Kidney (tissue), 14 donors: ENCODE measurements around the gene NLRP1. TPM values are rescaled to one million over a fixed set of nuclear protein-coding genes. Genes with fewer than 3 reads are reported as not detected.

Source experiments
- DNase-seq, 5 donors: peaks; one replicate each; pipeline ENCODE4 v3.0.0-alpha.2; 2013 to 2020
- FAIRE-seq: peaks from 2 replicates; lab custom pipeline; 2012; peaks lifted over from hg19 to GRCh38; lab: Jason Lieb, UNC
- H3K27ac ChIP-seq, 2 donors: one replicate each; pipeline ENCODE4 v1.7.0; 2013; ENCODE audit warnings: low read depth in 2 of 2, low read length in 2 of 2, inconsistent platforms in 1 of 2
- H3K27me3 ChIP-seq: one replicate; pipeline ENCODE4 v1.7.1; 2013; ENCODE audit warnings: low read length, inconsistent platforms; ENCODE audit not compliant: control insufficient read depth, insufficient read depth
- H3K36me3 ChIP-seq, 3 donors: one replicate each; pipeline versions ENCODE4 v1.7.0 to v1.7.1; 2013; ENCODE audit warnings: low read length in 3 of 3, control low read depth in 1 of 3, inconsistent platforms in 1 of 3; ENCODE audit not compliant: insufficient read depth in 3 of 3, control insufficient read depth in 2 of 3
- H3K4me1 ChIP-seq, 3 donors: one replicate each; pipeline versions ENCODE4 v1.7.0 to v1.7.1; 2013; ENCODE audit warnings: low read length in 3 of 3, inconsistent platforms in 1 of 3, low read depth in 1 of 3; ENCODE audit not compliant: control insufficient read depth in 2 of 3, insufficient read depth in 2 of 3
- H3K4me3 ChIP-seq, 3 donors: one replicate each; pipeline versions ENCODE4 v1.7.0 to v1.8.1; 2013; ENCODE audit warnings: low read length in 3 of 3, control low read depth in 1 of 3, inconsistent platforms in 1 of 3
- H3K9ac ChIP-seq, 3 donors: one replicate each; pipeline versions ENCODE4 v1.7.0 to v1.7.1; 2013; ENCODE audit warnings: low read length in 3 of 3, control low read depth in 1 of 3, inconsistent platforms in 1 of 3
- H3K9me3 ChIP-seq, 3 donors: one replicate each; pipeline versions ENCODE4 v1.7.0 to v1.7.1; 2013; ENCODE audit warnings: low read length in 3 of 3, control low read depth in 1 of 3, inconsistent platforms in 1 of 3; ENCODE audit not compliant: control insufficient read depth in 2 of 3, insufficient read depth in 1 of 3
- intact Hi-C: fragments of 100-400 bp; cut with DNase I; formaldehyde crosslinking; loops from one replicate; pipeline ENCODE4 v1.11.1; 2022
- polyA plus RNA-seq: library from polyadenylated mRNA; stranded (reverse); fragments of 350-450 nt; fragmentation: Illumina TruSeq; extraction: RNeasy Lipid Tissue Mini Kit (QIAGEN cat#74804); gene quantifications from one replicate; pipeline ENCODE4 v1.2.3, GENCODE V29; 2014; ENCODE audit warnings: low read depth, low replicate concordance; ENCODE audit not compliant: insufficient read depth
- total RNA-seq: library from RNA; stranded (reverse); fragmentation: NEBNext Ultra II Directional; extraction: Animal tissue kit (Norgen Biotek cat#: 25700); gene quantifications from one replicate; pipeline ENCODE4 v1.2.1, GENCODE V29; 2021
- TF ChIP-seq, protein P1 (sequence below): IDR thresholded peaks from 3 replicates; pipeline ENCODE4 v1.5.1; 2012; ENCODE audit warnings: mild to moderate bottlenecking, moderate library complexity, borderline replicate concordance; ENCODE audit not compliant: insufficient read depth; ENCODE audit errors: extremely low read depth
- donor health status: control.
- donor health status: control.
- donor health status: control.
- donor health status: control.
- donor health status: control.
- donor health status: DM: yes; HTN: yes; CAD: no.
- donor health status: Normal renal cell carcinoma (clear cell type).

NLRP1 gene
- total and polyA plus RNA-seq, 2 donors from 2014 or later, result 11.4 to 19.6 TPM

DNA sequence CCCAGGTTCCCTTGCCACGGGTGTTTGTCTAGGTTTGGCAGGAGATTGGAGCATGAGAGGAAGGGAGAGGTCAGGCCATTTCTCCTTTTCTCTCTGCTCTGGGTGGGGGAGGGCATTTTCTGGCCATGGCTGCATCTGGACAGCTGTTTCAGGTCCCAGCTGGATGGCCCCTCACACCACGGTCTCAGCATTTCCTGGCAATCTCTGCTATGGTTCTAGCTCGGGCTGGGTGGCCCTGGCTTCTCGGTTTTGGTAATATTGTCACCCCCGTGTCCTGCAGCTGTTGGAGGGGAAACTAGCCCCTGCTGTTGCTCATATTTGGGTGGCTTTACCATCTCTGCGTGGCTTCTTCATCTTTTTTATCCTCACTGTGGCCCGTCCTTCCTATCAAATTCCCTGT is 11.5 kb upstream of the NLRP1 start:
- Histone ChIP-seq H3K4me1 (no peaks in the 10 kb centered on the region), H3K9me3 (no peaks in the 10 kb centered on the region), H3K27ac (no peak overlapping the region), H3K36me3 (no peaks in the 10 kb centered on the region), H3K4me3 (no peak overlapping the region), H3K9ac (no peak overlapping the region), H3K27me3 (no peaks in the 10 kb centered on the region)
- FAIRE-seq (no peak), DNase-seq (no peak)
- intact Hi-C loops, result loop anchor here (5.0 kb wide), 1 partner anchor 821 kb away; no protein-coding TSS in a partner anchor
- TF ChIP-seq, protein P1, sequence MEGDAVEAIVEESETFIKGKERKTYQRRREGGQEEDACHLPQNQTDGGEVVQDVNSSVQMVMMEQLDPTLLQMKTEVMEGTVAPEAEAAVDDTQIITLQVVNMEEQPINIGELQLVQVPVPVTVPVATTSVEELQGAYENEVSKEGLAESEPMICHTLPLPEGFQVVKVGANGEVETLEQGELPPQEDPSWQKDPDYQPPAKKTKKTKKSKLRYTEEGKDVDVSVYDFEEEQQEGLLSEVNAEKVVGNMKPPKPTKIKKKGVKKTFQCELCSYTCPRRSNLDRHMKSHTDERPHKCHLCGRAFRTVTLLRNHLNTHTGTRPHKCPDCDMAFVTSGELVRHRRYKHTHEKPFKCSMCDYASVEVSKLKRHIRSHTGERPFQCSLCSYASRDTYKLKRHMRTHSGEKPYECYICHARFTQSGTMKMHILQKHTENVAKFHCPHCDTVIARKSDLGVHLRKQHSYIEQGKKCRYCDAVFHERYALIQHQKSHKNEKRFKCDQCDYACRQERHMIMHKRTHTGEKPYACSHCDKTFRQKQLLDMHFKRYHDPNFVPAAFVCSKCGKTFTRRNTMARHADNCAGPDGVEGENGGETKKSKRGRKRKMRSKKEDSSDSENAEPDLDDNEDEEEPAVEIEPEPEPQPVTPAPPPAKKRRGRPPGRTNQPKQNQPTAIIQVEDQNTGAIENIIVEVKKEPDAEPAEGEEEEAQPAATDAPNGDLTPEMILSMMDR, result no peak

DNA sequence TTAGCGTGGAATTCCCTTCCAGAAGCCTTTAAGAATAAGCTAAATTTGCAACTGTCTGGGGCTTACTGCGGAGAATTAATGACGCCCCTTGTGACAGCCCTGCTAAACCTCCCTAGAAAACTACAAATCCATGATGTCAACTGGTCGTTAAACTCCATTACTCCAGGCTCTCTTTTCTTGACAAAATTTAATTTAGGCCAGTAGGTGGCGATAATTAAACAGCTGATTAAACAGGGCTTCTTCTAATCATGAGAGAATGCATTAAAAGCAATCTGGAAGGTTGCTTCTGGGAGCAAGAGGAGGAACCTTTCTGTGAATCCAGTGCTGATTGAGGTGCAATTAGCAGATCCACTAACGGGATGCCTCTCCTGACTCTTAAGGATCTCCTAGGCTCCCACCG is 8.1 kb upstream of the NLRP1 start:
- no peaks in the 10 kb centered on the region for H3K4me1 ChIP-seq
- DNase-seq (peak in 2 of 5 donors; percentile 88 to 89), FAIRE-seq (no peak)
- no peak overlapping the region for H3K27ac ChIP-seq
- intact Hi-C loops, result no loop called here
- H3K4me3 ChIP-seq, result no peak overlapping the region
- no peak overlapping the region for H3K9ac ChIP-seq
- no peaks in the 10 kb centered on the region for H3K36me3 ChIP-seq
- no peaks in the 10 kb centered on the region for H3K27me3 ChIP-seq
- TF ChIP-seq, protein P1, result peak; percentile 57
- H3K9me3 ChIP-seq, result no peaks in the 10 kb centered on the region

DNA sequence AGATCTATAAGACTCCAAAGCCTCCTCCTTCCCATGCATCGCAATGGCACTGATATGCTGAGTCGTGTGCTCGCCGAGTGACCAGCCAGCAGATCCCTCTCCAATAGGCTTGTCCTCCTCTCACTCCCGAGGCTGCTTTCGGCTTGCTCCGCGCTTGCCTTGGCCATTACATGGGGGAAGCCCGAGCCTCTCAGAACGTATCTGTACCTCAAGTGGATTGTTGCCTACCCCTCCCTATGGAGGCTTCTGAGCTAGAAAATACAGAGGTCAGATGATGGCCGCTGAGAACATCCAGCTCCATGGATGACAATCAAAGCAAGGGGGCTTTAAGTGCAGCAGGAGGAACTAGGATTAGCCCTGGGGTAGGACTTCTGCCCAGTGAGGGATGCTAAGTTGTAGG is 7.7 kb upstream of the NLRP1 start:
- no peaks in the 10 kb centered on the region for H3K9me3 ChIP-seq
- H3K27ac ChIP-seq, result no peak overlapping the region
- H3K27me3 ChIP-seq, result no peaks in the 10 kb centered on the region
- H3K36me3 ChIP-seq, result no peaks in the 10 kb centered on the region
- no peaks in the 10 kb centered on the region for H3K4me1 ChIP-seq
- no peak overlapping the region for H3K9ac ChIP-seq
- no peak overlapping the region for H3K4me3 ChIP-seq
- TF ChIP-seq, protein P1, result no peak
- FAIRE-seq, result no peak
- intact Hi-C loops, result no loop called here
- no peak for DNase-seq

DNA sequence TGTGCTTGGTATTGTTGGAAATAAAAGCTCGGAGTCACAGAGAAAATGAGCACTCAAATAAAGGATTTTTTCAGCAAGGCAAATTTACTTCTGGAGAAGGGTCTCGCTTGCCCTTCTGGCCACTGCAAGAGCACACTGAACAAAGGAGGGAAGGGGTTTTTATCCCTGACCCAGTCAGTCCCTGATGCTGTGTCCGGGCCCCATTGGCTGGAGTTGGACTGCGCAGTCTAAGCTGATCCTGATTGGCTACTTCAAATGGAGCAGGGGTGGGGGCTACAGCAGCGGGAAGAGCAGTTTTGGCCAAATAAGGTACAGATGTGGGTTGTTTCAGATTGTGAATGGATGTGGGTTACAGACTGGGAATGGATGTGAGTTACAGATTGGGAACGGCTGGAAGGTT is 4.3 kb upstream of the NLRP1 start:
- Histone ChIP-seq H3K36me3 (no peaks in the 10 kb centered on the region), H3K4me1 (peaks cover 0 to 6% (median 4%) of the 10 kb centered on the region in 3 donors), H3K9me3 (no peaks in the 10 kb centered on the region), H3K9ac (no peak overlapping the region), H3K27me3 (no peaks in the 10 kb centered on the region), H3K27ac (no peak overlapping the region), H3K4me3 (no peak overlapping the region)
- FAIRE-seq (no peak), DNase-seq (no peak)
- intact Hi-C loops, result no loop called here
- TF ChIP-seq, protein P1, result no peak
